Regular cardiac myocyte (primary cell): ENCODE data around the gene KNTC1. TPM values are rescaled to one million over a fixed set of nuclear protein-coding genes. Genes with fewer than 3 reads are reported as not detected.

Experiments
- total RNA-seq: library from RNA; depleted of rRNA; stranded (reverse); fragments of >200 nt; gene quantifications from 2 replicates; pipeline ENCODE4 v1.2.3, GENCODE V29; 2014

Gene KNTC1, protein sequence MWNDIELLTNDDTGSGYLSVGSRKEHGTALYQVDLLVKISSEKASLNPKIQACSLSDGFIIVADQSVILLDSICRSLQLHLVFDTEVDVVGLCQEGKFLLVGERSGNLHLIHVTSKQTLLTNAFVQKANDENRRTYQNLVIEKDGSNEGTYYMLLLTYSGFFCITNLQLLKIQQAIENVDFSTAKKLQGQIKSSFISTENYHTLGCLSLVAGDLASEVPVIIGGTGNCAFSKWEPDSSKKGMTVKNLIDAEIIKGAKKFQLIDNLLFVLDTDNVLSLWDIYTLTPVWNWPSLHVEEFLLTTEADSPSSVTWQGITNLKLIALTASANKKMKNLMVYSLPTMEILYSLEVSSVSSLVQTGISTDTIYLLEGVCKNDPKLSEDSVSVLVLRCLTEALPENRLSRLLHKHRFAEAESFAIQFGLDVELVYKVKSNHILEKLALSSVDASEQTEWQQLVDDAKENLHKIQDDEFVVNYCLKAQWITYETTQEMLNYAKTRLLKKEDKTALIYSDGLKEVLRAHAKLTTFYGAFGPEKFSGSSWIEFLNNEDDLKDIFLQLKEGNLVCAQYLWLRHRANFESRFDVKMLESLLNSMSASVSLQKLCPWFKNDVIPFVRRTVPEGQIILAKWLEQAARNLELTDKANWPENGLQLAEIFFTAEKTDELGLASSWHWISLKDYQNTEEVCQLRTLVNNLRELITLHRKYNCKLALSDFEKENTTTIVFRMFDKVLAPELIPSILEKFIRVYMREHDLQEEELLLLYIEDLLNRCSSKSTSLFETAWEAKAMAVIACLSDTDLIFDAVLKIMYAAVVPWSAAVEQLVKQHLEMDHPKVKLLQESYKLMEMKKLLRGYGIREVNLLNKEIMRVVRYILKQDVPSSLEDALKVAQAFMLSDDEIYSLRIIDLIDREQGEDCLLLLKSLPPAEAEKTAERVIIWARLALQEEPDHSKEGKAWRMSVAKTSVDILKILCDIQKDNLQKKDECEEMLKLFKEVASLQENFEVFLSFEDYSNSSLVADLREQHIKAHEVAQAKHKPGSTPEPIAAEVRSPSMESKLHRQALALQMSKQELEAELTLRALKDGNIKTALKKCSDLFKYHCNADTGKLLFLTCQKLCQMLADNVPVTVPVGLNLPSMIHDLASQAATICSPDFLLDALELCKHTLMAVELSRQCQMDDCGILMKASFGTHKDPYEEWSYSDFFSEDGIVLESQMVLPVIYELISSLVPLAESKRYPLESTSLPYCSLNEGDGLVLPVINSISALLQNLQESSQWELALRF (N-terminal part only)
- 14.4 and 37.8 TPM in 2 replicates for total RNA-seq

DNA sequence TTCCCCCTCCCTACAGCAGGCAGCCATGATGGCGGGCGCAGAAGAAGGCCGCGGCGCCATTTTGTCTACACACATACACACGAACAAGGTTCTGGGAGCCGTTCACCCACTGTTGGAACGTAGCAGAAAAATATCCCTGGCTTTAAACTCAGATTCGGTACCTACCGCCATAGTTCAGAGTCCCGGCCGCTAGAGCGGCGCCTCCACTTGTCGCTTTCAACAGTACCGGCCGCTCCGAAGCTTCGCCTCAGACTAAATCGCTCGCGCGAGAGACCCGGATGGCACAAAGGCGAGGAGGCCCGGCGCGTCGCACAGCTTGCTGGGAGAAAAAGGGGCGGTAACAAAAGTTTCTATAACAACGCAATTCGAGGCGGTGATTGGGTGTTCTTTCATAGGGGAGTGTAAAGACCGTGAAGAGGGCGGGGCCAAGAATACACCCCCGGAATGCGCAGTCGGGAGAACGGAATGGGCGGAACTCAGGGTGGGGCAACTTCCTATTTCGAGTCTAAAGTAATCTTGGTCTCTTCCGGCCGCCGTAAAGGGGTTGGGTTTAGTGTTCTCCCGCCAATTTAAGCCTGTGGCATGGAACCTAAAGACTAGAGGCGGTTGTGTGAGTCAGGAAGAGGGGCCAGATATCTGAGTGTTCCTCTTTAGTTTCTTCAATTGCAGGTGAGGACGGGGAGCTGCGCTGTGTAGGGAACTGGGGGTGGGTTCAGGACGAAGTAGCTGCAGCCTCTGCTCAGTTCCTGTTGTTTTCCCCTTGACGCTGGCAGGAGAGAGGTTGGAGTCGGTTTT, at the start of gene KNTC1, which contains the start of gene RSRC2:
KNTC1 (plus strand) TSS at position 567 of the 795 bp plus-strand sequence. CDS start 2,815 bp downstream, outside the sequence.
RSRC2 (minus strand) TSS at position 254 of the 795 bp plus-strand sequence; CDS start at position 171, 83 bp downstream.

DNA sequence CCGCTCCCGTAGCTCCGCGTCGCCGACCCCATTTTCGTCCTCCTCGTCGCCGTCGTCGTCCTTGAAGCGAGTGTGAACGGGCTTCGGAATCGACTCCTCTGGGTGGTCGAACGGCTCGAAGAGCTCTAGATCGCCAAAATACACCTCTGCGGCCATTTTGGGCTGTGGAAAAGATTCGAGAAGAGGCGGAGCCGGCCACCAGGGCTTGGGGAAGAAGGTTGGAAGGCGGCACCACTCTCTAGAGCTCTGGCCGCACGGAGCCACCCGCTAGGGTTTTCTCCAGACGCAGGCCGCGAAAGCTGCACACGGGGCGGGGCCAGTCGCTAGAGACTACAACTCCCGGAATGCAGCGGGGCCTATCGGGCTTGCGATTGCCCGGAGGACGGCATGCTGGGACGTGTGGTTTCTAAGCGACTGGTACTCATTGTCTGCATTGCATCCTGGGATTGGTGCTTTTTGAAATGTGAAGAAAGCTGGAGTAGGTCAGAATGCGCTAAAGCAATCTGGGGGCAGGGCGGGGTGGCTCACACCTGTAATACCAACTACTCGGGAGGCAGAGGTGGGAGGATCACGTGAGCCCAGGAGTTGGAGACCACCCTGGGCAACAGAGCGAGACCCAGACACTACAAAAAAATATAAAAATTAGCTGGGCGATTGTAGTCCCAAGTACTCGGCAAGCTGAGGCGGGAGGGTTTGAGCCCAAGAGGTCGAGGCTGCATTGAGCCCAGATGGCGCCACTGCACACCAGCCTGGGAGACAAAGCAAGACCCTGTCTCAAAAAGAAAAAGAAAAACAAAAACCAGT, 26.2 kb upstream of the KNTC1 start, which contains the start of gene ZCCHC8:
ZCCHC8 (minus strand) TSS at position 248 of the 804 bp plus-strand sequence; CDS start at position 156, 92 bp downstream.

Other genes with a start within 250 kb of the KNTC1 start
- 50.0 and 65.1 TPM in 2 replicates for gene CLIP1, start 104.6 kb upstream of the KNTC1 start, total RNA-seq
- 12.3 and 12.7 TPM in 2 replicates for gene ZCCHC8, start 26.3 kb upstream of the KNTC1 start, total RNA-seq
- 35.0 and 40.3 TPM in 2 replicates for gene RSRC2, start 313 bp upstream of the KNTC1 start, total RNA-seq
- not detected in 2 replicates for gene HCAR2, start 176.1 kb downstream of the KNTC1 start, total RNA-seq
- not detected in 2 replicates for gene HCAR3, start 189.6 kb downstream of the KNTC1 start, total RNA-seq
- 0.19 and 0.56 TPM in 2 replicates for gene HCAR1, start 203.6 kb downstream of the KNTC1 start, total RNA-seq
- gene DENR, start 225.6 kb downstream of the KNTC1 start, total RNA-seq, result 29.9 and 39.3 TPM in 2 replicates
- gene CCDC62, start 247.3 kb downstream of the KNTC1 start, total RNA-seq, result 0.77 and 2.8 TPM in 2 replicates